HG03432 (cell line): ENCODE data around the gene LIN7B.
A peak's percentile ranks its signal among the peaks of the same experiment; 100 is the strongest.
"Not testable (repeated sequence)": the region's sequence is repeated elsewhere in the genome, so short reads cannot be mapped to it uniquely, and the experiment has no call there.

Experiments
- ATAC-seq: cut with Tn5 transposase; IDR thresholded peaks from one replicate; pipeline ENCODE4 v1.9.1; 2021; ENCODE audit warnings: mild to moderate bottlenecking, moderate library complexity; ENCODE audit not compliant: unreplicated experiment

Gene LIN7B, protein sequence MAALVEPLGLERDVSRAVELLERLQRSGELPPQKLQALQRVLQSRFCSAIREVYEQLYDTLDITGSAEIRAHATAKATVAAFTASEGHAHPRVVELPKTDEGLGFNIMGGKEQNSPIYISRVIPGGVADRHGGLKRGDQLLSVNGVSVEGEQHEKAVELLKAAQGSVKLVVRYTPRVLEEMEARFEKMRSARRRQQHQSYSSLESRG

DNA sequence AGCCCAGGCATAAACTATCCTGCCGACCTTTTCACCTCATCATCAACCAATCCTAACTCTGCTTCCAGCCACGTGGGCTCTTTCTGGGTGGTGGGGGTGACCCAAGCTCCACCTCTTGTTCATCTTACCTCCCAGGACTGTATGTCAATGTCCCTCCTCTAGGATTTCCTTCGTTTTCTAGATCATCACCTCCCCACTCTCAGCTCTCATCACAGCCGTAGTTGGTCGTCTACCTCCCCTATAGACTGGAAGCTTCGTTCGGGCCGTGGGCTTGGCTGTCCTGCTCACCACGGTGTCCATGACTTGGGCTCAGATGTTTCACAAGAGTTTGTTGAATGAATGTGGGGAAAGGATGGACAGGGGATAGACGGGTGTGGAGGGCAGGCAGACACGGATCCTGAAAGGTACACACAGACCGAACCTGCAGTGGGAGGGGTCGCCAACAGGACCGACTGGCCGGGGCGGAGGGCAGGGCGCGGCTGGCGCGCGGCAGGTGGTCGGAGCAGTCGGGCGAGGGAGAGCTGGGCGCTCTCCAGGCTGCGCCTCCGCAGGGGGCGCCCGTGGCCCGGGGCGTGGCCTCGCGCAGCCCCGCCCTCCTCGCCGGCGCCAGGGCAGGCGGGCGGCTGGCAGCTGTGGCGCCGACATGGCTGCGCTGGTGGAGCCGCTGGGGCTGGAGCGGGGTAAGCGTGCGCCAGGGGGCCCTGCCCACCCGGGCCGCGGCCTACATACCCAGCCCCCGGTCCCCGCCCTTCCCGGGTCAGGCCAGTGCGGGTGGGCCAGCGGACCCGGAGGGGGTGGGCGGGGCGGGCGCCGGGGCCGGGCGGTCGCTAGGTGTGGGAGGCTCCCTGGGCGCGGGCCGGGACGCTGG is at the start of gene LIN7B:
LIN7B (plus strand) TSS at position 609 of the 868 bp plus-strand sequence; CDS start at position 644, 35 bp downstream.
- peak; percentile 60 for ATAC-seq

DNA sequence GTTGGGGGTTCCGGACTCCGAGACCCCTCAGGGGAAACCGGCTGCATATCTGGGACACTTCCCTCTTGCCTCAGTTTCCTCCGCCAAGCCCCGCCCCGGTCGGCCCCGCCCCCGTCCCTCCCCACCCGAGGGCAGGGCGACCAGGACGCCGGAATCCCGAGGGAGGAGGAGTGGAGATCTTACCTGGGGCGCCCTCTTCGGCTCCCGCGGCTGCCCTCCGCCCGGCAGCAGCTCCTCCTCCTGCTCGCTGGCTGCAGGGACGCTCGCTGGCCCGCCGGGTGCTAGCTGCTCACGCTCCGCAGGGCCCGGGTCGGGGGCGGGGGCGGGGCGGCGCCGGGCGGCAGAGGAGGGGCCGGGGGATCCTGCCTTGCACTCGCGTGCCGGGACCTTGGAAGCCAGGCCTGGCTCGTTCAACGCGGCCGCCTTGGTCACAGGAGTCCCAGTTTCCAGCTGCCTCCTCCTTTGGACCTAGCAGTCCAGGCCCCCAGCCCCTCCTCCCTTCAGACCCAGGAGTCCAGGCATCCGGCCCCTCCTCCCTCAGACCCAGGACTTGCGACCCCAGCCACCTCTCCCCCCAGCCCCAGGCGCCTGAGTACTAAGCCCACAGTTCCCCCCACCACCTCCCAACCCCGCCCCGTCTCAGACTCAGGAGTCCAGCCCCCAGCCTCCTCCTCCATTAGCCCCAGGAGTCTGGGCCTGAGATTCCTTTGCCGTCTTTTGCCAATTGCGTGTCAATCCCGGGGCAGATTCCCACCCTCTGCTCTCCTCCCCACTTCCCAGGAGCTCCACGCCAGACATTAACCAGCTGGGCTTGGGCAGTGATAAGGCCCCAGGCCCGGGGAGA is 49.2 kb upstream of the LIN7B start, which contains the start of gene NTF4:
NTF4 (minus strand) TSS at position 51 of the 844 bp plus-strand sequence. CDS start 2,821 bp downstream, outside the sequence.
- no peak for ATAC-seq

DNA sequence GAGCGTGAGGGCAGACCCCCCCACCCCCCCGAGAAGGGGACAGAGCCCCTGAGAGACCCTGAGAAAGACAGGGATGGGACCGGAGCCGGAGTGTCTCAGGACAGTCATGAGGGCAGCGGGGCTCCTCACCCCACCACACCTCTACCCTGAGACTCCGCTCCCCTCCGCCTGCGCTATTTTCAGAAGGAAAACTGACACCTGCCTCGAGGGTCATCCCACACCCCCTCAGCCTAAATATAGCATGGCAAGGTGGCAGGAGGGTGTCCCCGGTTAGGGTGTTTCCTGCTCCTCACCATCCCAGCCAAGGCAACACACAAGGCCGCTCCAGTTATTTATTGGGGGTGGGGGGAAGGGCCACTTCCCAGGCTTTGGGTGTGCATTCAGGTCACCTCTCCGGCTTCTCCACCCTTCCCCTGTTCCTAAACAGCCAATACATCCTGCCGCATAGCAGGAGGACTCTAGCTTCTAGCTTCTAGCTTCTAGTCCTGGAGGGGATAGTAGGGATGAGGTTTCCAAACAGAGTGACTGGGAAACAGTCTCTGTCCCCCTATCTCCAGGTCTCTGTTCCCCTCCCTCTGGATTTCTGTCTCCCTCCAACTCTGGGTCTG is 48.2 kb upstream of the LIN7B start:
- ATAC-seq: no peak

DNA sequence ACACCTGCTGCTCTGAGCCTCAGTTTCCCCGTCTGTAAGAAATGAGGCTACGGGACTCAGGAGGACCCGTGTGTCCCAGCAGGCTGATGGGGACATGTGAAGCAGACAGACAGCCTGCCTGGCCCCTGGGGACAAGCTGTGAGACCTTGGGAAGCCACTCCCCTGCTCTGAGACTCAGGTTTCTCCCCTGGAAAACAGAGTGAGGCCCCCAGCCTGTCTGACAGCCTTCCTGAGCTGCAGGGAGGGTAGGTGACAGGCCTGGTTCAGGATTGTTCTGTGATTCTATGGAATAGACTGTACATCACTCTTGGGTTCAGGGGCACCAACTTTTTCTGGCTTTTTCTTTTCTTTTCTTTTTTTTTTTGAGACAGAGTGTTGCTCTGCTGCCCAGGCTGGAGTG is 46.6 kb upstream of the LIN7B start:
- no peak for ATAC-seq

DNA sequence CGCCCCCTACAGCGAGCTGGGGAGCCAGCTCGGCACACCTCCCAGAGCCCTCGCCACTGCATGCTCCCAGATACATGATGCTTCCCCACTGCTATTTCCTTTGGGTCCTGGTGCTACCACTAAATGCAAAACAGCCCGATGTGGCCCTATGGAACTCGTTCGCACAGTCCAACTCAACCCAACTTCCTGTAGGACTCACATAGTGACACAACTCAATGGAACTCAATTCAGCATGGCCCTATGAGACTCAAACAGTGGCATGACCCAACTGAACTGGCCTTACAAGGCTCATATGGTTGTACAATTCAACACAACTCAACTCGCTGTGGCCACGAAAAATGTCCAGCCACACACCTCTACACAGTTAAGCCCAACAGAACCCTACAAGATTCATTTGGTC is 45.1 kb upstream of the LIN7B start:
- ATAC-seq: no peak

DNA sequence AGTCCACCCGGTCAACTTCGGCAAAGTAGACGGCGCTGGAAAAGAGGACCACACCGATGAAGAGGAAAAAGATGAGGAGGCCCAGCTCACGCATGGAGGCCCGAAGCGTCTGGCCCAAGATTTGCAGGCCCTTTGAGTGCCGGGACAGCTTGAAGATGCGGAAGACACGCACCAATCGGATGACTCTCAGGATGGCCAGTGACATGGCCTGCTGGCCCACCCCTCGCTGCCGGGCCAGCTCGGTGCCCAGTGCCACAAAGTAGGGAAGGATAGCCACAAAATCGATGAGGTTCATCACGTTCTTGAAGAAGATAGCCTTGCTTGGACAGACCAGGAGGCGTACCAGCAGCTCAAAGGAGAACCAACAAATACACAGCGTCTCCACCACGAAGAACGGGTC is 43.8 kb upstream of the LIN7B start:
- ATAC-seq: no peak

DNA sequence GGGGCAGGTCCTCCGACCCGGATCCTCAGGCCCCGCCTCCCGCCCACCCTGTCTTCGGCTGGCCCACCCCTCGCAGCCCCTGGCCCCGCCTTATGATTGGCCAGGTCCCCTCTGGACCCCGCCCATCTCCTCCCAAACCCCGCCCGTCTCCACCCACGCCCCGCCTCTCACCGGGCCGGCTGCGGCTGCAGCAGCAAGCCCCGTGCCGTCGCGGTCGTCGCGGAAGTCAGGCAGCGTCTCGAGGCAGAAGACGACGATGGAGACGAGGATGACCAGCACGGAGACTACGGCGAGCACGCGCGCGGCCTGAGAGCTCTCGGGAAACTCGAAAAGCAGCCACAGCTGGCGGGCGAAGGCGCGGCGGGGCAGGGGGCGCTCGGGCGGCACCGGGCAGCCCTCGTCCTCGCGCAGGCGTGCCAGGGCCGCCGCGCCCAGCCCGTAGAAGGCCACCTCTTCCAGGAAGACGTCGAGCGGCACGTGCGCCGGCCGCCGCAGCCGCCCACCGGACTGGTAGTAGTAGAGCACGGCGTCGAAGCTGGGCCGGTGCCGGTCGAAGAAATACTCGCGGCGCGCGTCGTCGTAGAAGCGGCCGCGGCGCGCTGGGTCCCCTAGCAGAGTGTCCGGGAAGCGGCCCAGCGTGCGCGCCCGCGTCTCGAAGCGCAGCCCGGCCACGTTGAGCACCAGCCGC is 42.2 kb upstream of the LIN7B start:
- ATAC-seq: no peak

DNA sequence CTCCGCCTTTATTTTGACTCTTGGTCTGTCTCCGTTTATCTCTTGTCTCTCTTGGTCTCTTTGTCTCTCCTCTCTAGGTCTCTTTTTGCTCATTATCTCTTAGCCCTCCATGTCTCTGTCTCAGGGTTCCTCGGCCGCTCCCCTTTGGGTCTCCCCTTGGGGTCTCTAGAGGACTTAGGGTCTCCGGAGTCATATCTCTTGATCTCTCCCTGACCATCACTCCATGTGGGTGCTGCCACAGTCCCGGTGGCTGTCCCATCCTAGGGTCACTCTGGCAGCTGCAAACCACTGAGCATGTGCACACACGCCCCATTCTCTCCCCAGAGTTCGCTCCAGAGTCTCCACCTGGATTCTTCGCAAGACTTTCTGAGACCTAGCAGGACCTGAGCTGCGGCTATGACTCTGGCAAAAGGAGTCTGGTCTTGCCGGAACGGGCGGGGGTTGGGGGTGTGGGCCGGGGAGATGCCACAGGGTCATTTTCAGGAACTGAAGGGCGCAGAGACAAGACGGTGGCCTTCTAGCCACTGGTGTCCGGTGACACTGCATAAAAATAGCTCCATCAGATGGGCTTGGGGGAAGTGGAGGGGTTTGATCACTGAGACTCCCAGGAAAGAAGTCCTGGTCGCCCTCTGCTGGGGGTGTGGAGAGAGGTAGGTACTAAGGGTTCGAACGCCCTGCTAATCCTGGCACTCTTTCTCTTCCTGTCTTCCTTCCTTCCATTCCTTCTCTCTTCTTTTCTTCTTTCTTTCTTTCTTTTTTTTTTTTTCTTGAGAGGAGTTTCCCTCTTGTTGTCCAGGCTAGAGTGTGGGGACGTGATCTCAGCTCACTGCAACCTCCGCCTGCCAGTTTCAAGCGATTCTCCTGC is 40.4 kb upstream of the LIN7B start:
- no peak for ATAC-seq

DNA sequence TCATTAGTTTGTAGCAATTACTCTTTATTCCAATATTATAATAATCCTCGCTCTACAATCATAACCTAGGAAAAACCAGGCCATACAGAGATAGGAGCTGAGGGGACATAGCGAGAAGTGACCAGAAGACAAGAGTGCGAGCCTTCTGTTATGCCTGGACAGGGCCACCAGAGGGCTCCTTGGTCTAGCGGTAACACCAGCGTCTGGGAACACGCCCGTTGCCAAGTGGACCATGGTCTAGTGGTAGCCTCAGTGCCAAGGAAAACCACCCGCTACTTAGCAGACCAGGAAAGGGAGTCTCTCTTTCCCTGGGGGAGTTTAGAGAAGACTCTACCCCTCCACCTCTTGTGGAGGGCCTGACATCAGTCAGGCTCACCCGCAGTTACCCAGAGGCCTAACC is 39.3 kb upstream of the LIN7B start:
- ATAC-seq: not testable (repeated sequence)

DNA sequence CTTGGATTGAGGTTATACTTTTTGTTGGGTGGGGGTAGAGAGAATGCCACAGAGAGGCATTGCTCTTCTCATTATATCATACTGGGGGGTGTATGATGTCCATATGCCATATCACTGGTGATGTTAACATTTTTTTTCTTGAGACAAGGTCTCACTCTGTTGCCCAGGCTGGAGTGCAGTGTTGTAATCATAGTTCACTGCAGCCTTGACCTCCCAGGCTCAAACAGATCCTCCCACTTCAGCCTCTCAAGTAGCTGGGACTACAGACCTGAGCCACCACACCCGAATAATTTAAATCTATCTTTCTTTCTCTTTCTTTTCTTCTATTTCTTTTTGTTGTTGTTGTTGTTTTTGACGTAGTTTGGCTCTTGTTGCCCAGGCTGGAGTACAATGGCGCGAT is 33.8 kb upstream of the LIN7B start:
- no peak for ATAC-seq

DNA sequence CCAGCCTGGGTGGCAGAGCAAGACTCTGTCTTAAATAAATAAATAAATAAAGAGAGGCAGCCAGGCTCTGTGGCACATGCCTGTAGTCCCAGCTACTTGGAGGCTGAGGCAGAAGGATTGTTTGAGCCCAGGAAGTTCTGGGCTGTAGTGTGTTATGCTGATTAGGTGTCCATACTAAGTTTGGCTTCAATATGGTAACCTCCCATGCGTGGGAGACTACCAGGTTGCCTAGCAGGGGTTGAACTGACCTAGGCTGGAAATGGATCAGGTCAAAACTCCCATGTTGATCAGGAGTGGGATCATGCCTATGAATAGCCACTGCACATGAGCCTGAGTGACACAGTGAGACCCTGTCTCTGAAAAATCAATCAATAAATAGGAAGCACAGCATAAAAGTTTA is 32.9 kb upstream of the LIN7B start:
- ATAC-seq: no peak

DNA sequence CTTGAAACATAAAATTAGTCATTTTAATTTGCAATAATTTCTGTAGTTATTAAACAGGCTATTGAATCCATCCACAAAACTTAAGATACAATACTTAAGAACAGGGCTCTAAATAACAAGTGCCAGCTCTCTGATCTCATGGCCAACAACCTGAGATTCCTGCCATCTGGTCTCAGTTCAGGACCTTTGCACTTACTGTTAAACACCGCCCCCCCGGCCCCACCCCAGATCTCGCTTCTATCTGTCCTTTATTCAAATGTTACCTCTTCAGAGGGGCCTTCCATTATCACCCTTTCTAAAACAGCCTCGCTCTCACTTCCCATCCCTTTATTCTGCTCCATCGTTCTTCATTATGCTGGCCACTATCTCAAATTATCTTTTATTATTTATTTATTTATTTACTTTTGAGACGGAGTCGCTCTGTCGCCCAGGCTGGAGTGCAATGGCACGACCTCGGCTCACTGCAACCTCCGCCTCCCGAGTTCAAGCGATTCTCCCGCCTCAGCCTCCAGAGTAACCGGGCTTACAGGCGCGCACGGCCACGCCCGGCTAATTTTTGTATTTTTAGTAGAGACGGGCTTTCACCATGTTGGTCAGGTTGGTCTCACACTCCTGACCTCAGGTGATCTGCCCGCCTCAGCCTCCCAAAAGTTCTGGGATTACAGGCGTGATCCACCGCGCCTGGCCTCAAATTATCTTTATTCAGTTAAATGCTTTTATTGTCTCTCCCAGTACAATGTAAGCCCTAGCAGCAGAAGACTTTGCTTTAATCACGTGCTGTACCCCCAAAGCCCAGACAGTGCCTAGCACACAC is 29.8 kb upstream of the LIN7B start:
- ATAC-seq: no peak

DNA sequence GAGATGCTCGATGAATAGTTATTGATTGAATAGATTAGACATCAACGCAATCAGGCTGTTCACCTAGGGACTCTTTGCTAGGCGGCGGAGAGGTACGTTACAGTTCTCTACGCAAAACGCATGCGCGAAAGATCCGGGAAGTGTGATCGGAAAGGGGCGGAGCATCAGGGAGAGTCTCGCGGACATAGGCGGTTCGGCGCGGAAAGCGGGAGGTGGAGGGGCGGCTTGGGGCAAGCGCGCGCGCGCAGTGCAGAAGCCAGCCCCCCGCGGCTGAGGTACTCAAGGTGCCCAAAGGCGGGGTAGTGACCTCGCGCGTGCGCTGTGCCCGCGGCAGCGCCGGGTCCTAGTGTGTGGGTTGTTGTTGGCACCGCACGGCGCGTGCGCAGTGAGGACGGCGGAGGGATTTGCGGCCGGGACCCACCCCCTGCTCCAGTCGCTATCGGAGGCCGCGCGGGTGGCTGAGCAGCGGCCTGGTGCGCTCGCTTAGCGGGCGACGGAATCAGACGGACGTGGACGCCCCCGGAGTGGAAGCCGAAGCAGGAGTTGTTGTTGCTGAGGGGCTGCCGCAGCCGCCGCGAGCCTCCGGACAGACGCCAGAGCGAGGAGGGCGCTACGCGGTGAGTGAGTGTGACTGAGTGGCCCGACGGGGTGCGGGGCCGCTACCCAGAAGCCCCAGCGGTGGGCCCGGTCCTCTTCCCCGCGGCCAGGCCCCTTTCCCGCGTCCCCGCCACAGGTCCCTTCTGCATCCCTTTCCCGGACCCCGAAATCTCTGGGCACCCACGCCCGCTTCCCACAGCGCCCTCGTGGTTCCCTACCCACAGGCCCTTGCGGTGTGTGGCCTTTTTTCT is 28.9 kb upstream of the LIN7B start, which contains the start of gene SNRNP70:
SNRNP70 (plus strand) TSS at position 432 of the 848 bp plus-strand sequence. CDS start 964 bp downstream, outside the sequence.
- ATAC-seq: peak; percentile 85

DNA sequence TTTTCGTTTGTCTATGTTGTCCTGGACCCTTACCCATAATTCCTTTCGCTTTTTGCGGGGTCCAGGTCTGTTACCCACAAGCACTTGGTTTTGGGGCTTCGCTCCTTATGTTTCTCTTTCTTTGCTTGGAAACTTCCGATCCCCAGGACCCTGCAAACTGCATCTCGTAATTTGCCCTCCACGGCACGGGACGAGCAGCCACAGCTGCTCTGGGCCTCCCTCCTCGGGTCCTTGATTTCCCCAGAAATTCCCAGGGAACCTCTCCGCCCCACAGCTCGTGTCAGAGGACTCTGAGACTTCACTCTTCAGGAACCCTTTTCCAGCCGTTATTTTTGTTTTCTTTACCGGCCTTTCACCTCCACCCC is 28.3 kb upstream of the LIN7B start:
- ATAC-seq: no peak

DNA sequence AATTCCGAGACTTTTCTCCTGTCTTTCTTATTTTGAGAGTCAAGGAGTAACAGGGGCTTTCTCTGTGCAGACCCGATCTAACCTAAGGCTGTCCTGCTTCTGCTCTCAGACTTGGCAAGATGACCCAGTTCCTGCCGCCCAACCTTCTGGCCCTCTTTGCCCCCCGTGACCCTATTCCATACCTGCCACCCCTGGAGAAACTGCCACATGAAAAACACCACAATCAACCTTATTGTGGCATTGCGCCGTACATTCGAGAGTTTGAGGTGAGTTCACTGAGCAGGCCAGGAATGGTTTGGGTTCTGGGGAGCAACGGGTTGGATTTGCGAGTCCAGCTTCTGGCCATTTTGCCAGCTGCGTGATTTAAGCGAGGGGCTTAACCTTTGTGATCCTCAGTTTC is 27.9 kb upstream of the LIN7B start:
- ATAC-seq: no peak

DNA sequence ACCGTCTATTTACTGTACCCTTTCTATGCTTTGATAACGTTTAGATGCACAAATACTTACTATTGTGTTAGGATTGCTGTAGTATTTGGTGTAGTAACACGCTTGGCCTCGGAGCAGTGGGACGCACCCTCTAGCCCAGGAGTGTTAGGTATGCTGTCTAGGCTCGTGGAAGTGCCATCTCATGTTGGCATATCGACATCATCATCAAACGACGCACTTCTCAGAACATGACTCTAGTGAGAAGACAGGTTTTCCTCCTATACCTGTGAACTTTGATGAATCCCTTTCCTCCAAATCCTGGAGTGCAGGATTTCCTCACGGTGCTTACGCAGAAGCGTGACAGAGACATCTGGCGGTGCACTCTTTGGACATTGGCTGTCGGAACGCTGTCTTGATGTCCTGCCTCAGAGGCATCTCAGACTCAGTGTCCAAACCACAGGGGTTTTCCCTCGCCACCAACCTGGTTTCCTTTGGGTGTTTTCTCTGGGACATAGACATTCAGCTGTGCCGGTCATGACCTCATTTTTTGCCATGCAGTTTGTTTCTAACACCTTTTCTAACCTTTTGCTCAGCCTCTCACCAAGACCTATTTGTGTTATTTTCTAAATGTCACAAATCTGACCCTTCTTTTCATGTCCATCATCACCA is 22.7 kb upstream of the LIN7B start:
- no peak for ATAC-seq

DNA sequence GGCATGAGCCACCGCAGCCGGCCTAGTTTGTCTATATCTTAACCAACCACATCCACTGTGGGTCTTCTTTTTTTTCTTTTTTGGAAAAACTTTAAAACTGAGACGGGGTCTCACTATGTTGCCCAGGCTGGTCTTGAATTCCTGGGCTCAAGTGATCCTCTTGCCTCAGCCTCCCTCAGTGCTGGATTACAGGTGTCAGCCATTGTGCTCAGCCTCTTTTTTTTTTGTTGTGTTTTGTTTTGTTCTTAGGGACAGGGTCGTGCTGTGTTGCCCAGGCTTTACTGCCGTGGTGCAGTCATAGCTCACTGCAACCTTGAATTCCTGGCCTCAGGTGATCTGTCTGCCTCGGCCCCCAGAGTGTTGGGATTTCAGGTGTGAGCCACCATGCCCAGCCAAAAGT is 21.5 kb upstream of the LIN7B start:
- ATAC-seq: no peak
